ENCODE data around the gene TM9SF3.

GRCh38 chr10:96632974-96633710 lies 46.3 kb upstream of the TM9SF3 start:
- TF ChIP-seq, protein P1, sequence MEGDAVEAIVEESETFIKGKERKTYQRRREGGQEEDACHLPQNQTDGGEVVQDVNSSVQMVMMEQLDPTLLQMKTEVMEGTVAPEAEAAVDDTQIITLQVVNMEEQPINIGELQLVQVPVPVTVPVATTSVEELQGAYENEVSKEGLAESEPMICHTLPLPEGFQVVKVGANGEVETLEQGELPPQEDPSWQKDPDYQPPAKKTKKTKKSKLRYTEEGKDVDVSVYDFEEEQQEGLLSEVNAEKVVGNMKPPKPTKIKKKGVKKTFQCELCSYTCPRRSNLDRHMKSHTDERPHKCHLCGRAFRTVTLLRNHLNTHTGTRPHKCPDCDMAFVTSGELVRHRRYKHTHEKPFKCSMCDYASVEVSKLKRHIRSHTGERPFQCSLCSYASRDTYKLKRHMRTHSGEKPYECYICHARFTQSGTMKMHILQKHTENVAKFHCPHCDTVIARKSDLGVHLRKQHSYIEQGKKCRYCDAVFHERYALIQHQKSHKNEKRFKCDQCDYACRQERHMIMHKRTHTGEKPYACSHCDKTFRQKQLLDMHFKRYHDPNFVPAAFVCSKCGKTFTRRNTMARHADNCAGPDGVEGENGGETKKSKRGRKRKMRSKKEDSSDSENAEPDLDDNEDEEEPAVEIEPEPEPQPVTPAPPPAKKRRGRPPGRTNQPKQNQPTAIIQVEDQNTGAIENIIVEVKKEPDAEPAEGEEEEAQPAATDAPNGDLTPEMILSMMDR (IDR thresholded peaks at IDR 0.05 in 2 of 3, conservative IDR thresholded peaks at IDR 0.05 in 1 of 3; ENCODE audit: borderline replicate concordance in 1 of 3, insufficient read depth in 1 of 3, low read depth in 2 of 3, low read length in 2 of 3) = no peak
- TF ChIP-seq, protein P2, sequence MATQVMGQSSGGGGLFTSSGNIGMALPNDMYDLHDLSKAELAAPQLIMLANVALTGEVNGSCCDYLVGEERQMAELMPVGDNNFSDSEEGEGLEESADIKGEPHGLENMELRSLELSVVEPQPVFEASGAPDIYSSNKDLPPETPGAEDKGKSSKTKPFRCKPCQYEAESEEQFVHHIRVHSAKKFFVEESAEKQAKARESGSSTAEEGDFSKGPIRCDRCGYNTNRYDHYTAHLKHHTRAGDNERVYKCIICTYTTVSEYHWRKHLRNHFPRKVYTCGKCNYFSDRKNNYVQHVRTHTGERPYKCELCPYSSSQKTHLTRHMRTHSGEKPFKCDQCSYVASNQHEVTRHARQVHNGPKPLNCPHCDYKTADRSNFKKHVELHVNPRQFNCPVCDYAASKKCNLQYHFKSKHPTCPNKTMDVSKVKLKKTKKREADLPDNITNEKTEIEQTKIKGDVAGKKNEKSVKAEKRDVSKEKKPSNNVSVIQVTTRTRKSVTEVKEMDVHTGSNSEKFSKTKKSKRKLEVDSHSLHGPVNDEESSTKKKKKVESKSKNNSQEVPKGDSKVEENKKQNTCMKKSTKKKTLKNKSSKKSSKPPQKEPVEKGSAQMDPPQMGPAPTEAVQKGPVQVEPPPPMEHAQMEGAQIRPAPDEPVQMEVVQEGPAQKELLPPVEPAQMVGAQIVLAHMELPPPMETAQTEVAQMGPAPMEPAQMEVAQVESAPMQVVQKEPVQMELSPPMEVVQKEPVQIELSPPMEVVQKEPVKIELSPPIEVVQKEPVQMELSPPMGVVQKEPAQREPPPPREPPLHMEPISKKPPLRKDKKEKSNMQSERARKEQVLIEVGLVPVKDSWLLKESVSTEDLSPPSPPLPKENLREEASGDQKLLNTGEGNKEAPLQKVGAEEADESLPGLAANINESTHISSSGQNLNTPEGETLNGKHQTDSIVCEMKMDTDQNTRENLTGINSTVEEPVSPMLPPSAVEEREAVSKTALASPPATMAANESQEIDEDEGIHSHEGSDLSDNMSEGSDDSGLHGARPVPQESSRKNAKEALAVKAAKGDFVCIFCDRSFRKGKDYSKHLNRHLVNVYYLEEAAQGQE (IDR thresholded peaks at IDR 0.05; ENCODE audit: low read depth) = no peak
- TF ChIP-seq POLR2A (IDR thresholded peaks at IDR 0.05; ENCODE audit: borderline replicate concordance, extremely low read depth, insufficient read depth, insufficient read length) (no peak), RAD21 (IDR thresholded peaks at IDR 0.05; ENCODE audit: low read depth) (no peak), EZH2 (IDR thresholded peaks at IDR 0.05) (no peak), ZFX (IDR thresholded peaks at IDR 0.05) (no peak), JUND (IDR thresholded peaks at IDR 0.05) (no peak), CBX3 (IDR thresholded peaks at IDR 0.05; ENCODE audit: low read depth) (no peak)

All from HCT116 (cell line).